ENCODE data around the gene TUBA4B.

DNA sequence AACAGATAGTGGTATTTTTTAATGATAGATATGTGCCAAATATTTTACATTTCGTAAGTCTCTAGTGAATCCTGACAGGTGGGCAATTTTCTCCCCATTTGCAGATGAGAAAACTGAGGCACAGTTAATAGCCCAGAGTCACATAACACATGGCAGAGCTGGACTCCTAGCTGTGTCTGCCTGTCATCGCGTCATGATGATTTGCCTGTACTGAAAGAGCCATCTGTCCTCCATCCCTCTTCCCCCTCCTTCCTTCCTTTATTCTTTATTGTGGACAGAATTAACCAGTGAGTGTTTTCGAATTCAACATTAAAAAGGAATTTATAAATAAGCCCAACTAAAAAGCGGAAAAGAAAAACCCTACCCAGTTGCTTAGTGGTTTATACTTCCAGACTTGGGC is 29.3 kb downstream of the TUBA4B start:
- TF ChIP-seq, protein P1, sequence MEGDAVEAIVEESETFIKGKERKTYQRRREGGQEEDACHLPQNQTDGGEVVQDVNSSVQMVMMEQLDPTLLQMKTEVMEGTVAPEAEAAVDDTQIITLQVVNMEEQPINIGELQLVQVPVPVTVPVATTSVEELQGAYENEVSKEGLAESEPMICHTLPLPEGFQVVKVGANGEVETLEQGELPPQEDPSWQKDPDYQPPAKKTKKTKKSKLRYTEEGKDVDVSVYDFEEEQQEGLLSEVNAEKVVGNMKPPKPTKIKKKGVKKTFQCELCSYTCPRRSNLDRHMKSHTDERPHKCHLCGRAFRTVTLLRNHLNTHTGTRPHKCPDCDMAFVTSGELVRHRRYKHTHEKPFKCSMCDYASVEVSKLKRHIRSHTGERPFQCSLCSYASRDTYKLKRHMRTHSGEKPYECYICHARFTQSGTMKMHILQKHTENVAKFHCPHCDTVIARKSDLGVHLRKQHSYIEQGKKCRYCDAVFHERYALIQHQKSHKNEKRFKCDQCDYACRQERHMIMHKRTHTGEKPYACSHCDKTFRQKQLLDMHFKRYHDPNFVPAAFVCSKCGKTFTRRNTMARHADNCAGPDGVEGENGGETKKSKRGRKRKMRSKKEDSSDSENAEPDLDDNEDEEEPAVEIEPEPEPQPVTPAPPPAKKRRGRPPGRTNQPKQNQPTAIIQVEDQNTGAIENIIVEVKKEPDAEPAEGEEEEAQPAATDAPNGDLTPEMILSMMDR (IDR thresholded peaks at IDR 0.05 in 4 of 5, conservative IDR thresholded peaks at IDR 0.05 in 1 of 5), result no peak
- no peak for TF ChIP-seq POLR2A (IDR thresholded peaks at IDR 0.05)
